Heart right ventricle (tissue), 16 donors: ENCODE measurements around the gene NGB. TPM values are rescaled to one million over a fixed set of nuclear protein-coding genes. Genes with fewer than 3 reads are reported as not detected.
"Not testable (repeated sequence)": the region's sequence is repeated elsewhere in the genome, so short reads cannot be mapped to it uniquely, and the experiment has no call there.

Source experiments
- ATAC-seq, 8 donors: fragments of 200-7000 bp; cut with Tn5 transposase; one replicate each; pipeline ENCODE4 v1.9.1; 2020; ENCODE audit warnings: mild to moderate bottlenecking in 8 of 8, moderate library complexity in 8 of 8, moderate number of reproducible peaks in 1 of 8
- DNase-seq, 2 donors: peaks; one replicate each; pipeline ENCODE4 v3.0.0-alpha.2; 2020
- H3K27ac ChIP-seq, 10 donors: fragments of 200-600 bp; sonication (generic) in 2 of 10; one replicate each; pipeline versions ENCODE4 v1.5.0 to v1.8.0; 2020 to 2022; ENCODE audit warnings: mild to moderate bottlenecking in 3 of 10
- H3K27me3 ChIP-seq, 7 donors: fragments of 200-600 bp; one replicate each; pipeline ENCODE4 v1.8.0; 2021 to 2022; ENCODE audit warnings: mild to moderate bottlenecking in 2 of 7
- H3K36me3 ChIP-seq, 9 donors: fragments of 200-600 bp; sonication (generic) in 1 of 9; one replicate each; pipeline versions ENCODE4 v1.5.0 to v1.8.0; 2020 to 2022; ENCODE audit warnings: mild to moderate bottlenecking in 2 of 9
- H3K4me1 ChIP-seq, 9 donors: fragments of 200-600 bp; sonication (generic) in 1 of 9; one replicate each; pipeline versions ENCODE4 v1.5.0 to v1.8.0; 2020 to 2022; ENCODE audit warnings: mild to moderate bottlenecking in 4 of 9
- H3K4me3 ChIP-seq, 10 donors: fragments of 200-600 bp; sonication (generic) in 2 of 10; one replicate each; pipeline versions ENCODE4 v1.5.0 to v1.8.0; 2020 to 2022; ENCODE audit warnings: mild to moderate bottlenecking in 7 of 10, moderate library complexity in 2 of 10
- H3K9me3 ChIP-seq, 11 donors: fragments of 200-600 bp in 10 of 11; sonication (generic) in 2 of 11; one replicate each; pipeline versions ENCODE4 v1.5.0 to v1.8.0; 2013 to 2022; ENCODE audit warnings: mild to moderate bottlenecking in 2 of 11, control low read depth in 1 of 11, moderate library complexity in 1 of 11
- CTCF ChIP-seq, 9 donors: fragments of 200-600 bp; sonication (generic) in 2 of 9; IDR thresholded peaks; one replicate each; pipeline versions ENCODE4 v1.5.0 to v1.8.0; 2021 to 2022; ENCODE audit warnings: antibody characterized with exemption in 9 of 9, mild to moderate bottlenecking in 5 of 9, moderate library complexity in 1 of 9
- WGBS, 2 donors: extraction: QIAGEN DNeasy Blood & Tissue Kit; methylation state at CpG; one replicate each; pipeline ENCODE4 v1.1.7; 2013; ENCODE audit warnings: inconsistent platforms in 1 of 2; 5-methylcytosine and 5-hydroxymethylcytosine counted together
- intact Hi-C, 10 donors: fragments of 100-400 bp; cut with DNase I; formaldehyde crosslinking; loops; one replicate each; pipeline versions ENCODE4 v1.11.1 to v1.14.2; 2022
- polyA plus RNA-seq, 2 donors: library from polyadenylated mRNA; stranded (reverse); fragments of 200-250 nt; gene quantifications; one replicate each; pipeline ENCODE4 v1.2.3, GENCODE V29; 2013
- total RNA-seq, 10 donors: library from RNA; stranded (reverse); fragmentation: NEBNext Ultra II Directional in 3 of 10; extraction: Animal tissue kit (Norgen Biotek cat#: 25700) in 3 of 10; gene quantifications; one replicate each; pipeline versions ENCODE4 v1.2.1 to v1.2.4, GENCODE V29; 2021 to 2023
- donor health status: Arrhythmogenic right ventricular cardiomyopathy.
- donor health status: ischemic (EF 13 %, LVEDD 7.1; RV severe dilation, severe dysfunction).
- donor health status: healthy with polysubstance abuse.
- donor health status: DM: no; HTN: yes; CAD: no.
- donor health status: DM: no; HTN: no; CAD: no.
- donor health status: ischemic (EF 25% LVEDD 6.9; RV normal size, moderate dysfunction).
- donor health status: ischemic (EF 25% LVEDD 5.7; RV mildly dilated, moderate dysfunction).
- donor health status: healthy.
- donor health status: DM: yes; HTN: yes; CAD: no.
- donor health status: Ischemic cardiomyopathy.
- donor health status: ischemic (EF 35%, LVEDD 5.7; RV mildly dilated, moderate dysfunction).
- donor health status: nonischemic (EF 11% LVEDD 7.7; RV severe dilation, severe dysfunction).
- donor health status: DM: yes; HTN: yes; CAD: no.
- donor health status: PGD.
- donor health status: ischemic (EF 29% LVEDD 5.4; RV normal size, mild dysfunction).
- donor health status: nonischemic (EF 23%, LVEDD 6.1; RV moderate dilation, normal function).

Gene NGB
- total and polyA plus RNA-seq, 12 donors, result not detected

- Histone ChIP-seq H3K36me3 (peaks cover 0 to 98% (median 34%) of the 10 kb centered on the region in 9 donors), H3K27ac (no peak overlapping the region), H3K27me3 (no peaks in the 10 kb centered on the region), H3K9me3 (no peaks in the 10 kb centered on the region), H3K4me1 (no peaks in the 10 kb centered on the region), H3K4me3 (no peak overlapping the region)
- intact Hi-C loops, result no loop called here
- DNase-seq (no peak), ATAC-seq (no peak)
- no peak for TF ChIP-seq CTCF (IDR thresholded peaks at IDR 0.05)
- WGBS, 2 donors, result 98% methylated on average over 5 of the region's 5 CpGs
Observed at GRCh38 chr14:77284466-77284865, 13.5 kb upstream of the NGB start.

DNA sequence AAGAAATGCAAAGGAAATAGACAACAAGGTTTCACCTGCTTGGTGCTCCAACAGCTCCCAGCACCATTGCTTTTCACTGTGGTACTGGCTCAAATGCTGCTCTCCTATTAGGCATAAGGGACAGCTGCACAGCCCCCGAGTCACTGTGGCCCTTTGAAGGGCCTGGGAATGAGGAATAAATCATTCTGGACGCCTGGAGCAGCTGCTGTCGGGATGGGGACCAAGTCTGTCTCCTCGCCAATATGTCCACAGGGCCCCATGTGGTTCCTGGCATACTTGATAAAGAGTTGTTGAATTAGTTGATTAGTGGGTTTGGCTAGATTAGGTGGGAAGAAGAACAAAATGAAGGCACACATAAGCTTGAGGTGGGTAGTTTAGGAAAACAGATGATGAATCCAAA is 13.1 kb upstream of the NGB start:
- no peaks in the 10 kb centered on the region for H3K27me3 ChIP-seq
- no peak for TF ChIP-seq CTCF (IDR thresholded peaks at IDR 0.05)
- H3K9me3 ChIP-seq, result no peaks in the 10 kb centered on the region
- peaks cover 0 to 98% (median 34%) of the 10 kb centered on the region in 9 donors for H3K36me3 ChIP-seq
- ATAC-seq, result no peak
- no peaks in the 10 kb centered on the region for H3K4me1 ChIP-seq
- no peak overlapping the region for H3K27ac ChIP-seq
- no peak for DNase-seq
- intact Hi-C loops, result no loop called here
- 88 to 92% methylated on average over 4 of the region's 4 CpGs for WGBS, 2 donors
- no peak overlapping the region for H3K4me3 ChIP-seq

DNA sequence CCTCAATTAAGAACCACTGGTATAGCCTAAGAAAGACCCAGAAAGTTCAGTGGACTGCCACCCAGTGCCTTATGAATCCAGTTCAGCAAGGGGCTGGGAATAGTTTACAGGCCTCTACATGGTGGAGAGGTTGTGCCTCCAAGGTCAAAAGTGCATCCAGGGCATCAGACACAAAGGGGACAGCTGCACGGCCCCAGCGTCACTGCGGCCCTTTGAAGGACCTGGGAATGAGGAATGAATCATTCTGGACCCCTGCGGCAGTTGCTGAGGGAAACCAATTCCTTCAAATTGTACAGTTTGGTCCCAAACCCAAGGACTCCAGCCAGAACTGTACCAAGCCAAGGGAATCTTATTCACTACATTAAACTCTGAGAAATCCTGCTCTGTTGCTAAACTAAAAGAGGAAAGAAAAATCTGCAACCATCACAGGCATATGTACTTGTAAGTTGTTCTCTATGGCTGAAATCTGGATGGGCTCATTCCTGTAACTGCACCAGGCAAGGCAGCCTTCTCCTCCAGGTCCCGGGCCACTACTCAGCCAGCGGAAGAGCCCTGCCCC is 10.9 kb upstream of the NGB start:
- no peaks in the 10 kb centered on the region for H3K4me1 ChIP-seq
- intact Hi-C loops, result no loop called here
- H3K4me3 ChIP-seq, result no peak overlapping the region
- no peak for ATAC-seq
- no peaks in the 10 kb centered on the region for H3K9me3 ChIP-seq
- DNase-seq, result no peak
- H3K36me3 ChIP-seq, result peaks cover 0 to 98% (median 30%) of the 10 kb centered on the region in 9 donors
- no peaks in the 10 kb centered on the region for H3K27me3 ChIP-seq
- no peak for TF ChIP-seq CTCF (IDR thresholded peaks at IDR 0.05)
- WGBS, 2 donors, result 91 to 93% methylated on average over 6 of the region's 6 CpGs
- no peak overlapping the region for H3K27ac ChIP-seq

GRCh38 chr14:77280921-77281320 is 9.9 kb upstream of the NGB start:
- H3K9me3 ChIP-seq, H3K4me3 ChIP-seq, H3K27me3 ChIP-seq, H3K4me1 ChIP-seq, DNase-seq, ATAC-seq, intact Hi-C loops, H3K27ac ChIP-seq: not testable (repeated sequence)
- 98 to 99% methylated on average over 4 of the region's 4 CpGs for WGBS, 2 donors
- H3K36me3 ChIP-seq, result peaks cover 0 to 98% (median 30%) of the 10 kb centered on the region in 9 donors

DNA sequence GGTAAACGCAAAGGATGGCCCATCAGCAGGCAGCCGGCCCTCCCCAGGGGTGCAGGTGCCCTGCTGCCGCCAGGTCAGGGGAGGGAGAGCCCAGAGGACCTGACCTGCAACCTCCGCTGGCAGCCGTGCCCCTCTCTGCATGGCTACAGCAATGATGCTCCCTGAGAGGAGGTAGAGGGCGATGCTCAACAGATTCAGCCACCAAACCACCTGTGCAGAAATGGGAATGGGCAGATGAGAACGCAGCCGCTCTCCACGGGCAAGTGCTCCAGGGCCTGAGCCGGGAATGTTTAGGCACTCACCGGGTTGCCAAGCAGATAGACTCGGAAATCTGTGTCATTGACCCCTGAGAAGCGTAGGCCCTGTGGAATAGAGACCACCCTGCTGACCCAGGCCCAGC is 8.7 kb upstream of the NGB start:
- Histone ChIP-seq H3K9me3 (no peaks in the 10 kb centered on the region), H3K27ac (no peak overlapping the region), H3K4me3 (no peak overlapping the region), H3K27me3 (no peaks in the 10 kb centered on the region), H3K4me1 (no peaks in the 10 kb centered on the region), H3K36me3 (peaks cover 0 to 86% (median 18%) of the 10 kb centered on the region in 9 donors)
- no peak for ATAC-seq
- no peak for DNase-seq
- 92 to 97% methylated on average over 13 of the region's 13 CpGs for WGBS, 2 donors
- no peak for TF ChIP-seq CTCF (IDR thresholded peaks at IDR 0.05)
- intact Hi-C loops, result no loop called here
